Epithelial cell of esophagus (primary cell): ENCODE results near the gene CIB4.
"Not testable (repeated sequence)": the region's sequence is repeated elsewhere in the genome, so short reads cannot be mapped to it uniquely, and the experiment has no call there.

Source experiments
- DNase-seq: peaks from one replicate; pipeline ENCODE4 v3.0.0; 2010; ENCODE audit warnings: low read depth
- H3K4me3 ChIP-seq: 2 replicates; pipeline ENCODE4 v1.5.1; 2011; ENCODE audit warnings: mild to moderate bottlenecking, low read length, control low read depth
- TF ChIP-seq, protein P1 (sequence below): IDR thresholded peaks from 2 replicates; pipeline ENCODE4 v1.5.1; 2011; ENCODE audit warnings: low read depth, mild to moderate bottlenecking, low read length, control low read depth, inconsistent platforms; ENCODE audit not compliant: insufficient read depth; ENCODE audit errors: missing control alignments

The CIB4 gene

DNA sequence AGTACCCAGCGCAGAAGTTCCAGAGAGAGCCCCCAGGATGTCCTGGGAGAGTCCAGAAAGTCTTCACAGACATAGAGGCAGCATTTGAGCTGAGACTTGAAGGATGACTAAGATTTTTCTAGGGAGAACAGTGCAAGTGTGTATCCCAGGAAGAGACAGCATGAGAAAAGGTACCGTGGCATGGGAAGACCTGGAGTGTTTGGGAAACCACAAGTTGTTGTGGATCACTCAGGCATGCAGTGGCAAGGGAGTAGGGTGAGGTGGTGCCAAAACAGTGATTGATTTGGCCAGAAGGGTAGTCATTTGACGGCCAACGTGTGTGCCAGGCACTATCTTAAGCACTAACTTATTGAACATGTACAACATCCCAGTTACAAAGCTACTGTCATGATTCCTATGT lies 26.9 kb upstream of the CIB4 start:
- no peak for DNase-seq
- H3K4me3 ChIP-seq: no peak overlapping the region
- TF ChIP-seq, protein P1, sequence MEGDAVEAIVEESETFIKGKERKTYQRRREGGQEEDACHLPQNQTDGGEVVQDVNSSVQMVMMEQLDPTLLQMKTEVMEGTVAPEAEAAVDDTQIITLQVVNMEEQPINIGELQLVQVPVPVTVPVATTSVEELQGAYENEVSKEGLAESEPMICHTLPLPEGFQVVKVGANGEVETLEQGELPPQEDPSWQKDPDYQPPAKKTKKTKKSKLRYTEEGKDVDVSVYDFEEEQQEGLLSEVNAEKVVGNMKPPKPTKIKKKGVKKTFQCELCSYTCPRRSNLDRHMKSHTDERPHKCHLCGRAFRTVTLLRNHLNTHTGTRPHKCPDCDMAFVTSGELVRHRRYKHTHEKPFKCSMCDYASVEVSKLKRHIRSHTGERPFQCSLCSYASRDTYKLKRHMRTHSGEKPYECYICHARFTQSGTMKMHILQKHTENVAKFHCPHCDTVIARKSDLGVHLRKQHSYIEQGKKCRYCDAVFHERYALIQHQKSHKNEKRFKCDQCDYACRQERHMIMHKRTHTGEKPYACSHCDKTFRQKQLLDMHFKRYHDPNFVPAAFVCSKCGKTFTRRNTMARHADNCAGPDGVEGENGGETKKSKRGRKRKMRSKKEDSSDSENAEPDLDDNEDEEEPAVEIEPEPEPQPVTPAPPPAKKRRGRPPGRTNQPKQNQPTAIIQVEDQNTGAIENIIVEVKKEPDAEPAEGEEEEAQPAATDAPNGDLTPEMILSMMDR: no peak

DNA sequence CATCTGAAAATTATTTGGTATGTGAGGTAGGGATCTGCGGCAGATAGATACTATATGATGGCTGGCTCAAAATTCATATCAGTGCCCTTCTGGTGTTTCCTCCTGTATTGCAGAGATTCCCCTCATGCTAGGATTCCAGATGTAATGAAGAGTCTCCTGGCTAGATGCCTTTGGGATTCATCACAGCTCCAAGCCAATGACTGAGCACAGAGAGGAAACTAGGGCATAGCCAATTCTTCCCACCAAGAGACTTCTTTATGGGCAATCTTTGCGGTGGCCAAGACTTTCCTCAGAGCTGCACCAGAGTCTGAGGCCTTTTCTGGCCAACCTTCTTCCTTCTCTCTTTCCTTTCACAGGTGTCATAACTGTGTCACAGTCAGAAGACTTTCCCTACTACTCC lies 25.5 kb upstream of the CIB4 start:
- DNase-seq: no peak
- no peak overlapping the region for H3K4me3 ChIP-seq
- TF ChIP-seq, protein P1: no peak

DNA sequence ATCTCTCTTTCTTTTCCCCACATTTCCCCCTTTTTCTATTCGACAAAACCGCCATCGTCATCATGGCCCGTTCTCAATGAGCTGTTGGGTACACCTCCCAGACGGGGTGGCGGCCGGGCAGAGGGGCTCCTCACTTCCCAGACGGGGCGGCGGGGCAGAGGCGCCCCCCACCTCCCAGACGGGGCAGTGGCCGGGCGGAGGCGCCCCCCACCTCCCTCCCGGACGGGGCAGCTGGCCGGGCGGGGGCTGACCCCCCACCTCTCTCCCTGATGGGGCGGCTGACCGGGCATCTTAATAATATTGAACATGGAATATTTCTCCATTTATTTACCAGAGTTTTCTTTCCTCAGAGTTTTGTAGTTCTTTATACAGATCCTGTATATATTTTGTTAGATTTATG lies 24.1 kb upstream of the CIB4 start:
- H3K4me3 ChIP-seq: not testable (repeated sequence)

DNA sequence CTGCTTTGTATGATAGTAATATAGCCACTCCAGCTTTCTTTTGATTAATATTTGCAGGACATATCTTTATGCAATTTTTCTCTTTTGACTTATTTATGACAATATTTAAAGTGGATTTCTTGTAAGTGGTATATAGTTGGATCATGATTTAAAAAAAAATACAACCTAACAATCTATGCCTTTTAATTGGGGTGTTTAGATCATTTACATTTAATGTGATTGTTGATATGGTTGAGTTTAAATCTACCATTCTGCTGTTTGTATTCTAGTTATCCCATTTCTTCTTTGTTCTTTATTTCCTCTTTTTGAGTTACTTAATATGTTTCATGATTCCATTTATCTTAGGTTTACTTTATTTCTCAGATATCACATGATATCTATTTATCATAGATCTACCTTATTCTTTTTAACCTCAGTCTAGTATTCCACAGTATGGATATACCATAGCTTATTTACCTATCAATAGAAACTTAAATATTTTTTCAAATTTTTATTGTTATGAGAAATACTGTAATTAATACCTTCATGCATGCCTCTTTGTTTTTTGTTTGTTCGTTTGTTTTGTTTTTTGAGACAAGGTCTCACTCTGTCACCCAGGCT lies 19.3 kb upstream of the CIB4 start:
- H3K4me3 ChIP-seq: no peak overlapping the region
- DNase-seq: no peak
- TF ChIP-seq, protein P1: no peak

More for the DNA sequence above, 24.1 kb upstream of the CIB4 start:
- DNase-seq: not testable (repeated sequence)

DNA sequence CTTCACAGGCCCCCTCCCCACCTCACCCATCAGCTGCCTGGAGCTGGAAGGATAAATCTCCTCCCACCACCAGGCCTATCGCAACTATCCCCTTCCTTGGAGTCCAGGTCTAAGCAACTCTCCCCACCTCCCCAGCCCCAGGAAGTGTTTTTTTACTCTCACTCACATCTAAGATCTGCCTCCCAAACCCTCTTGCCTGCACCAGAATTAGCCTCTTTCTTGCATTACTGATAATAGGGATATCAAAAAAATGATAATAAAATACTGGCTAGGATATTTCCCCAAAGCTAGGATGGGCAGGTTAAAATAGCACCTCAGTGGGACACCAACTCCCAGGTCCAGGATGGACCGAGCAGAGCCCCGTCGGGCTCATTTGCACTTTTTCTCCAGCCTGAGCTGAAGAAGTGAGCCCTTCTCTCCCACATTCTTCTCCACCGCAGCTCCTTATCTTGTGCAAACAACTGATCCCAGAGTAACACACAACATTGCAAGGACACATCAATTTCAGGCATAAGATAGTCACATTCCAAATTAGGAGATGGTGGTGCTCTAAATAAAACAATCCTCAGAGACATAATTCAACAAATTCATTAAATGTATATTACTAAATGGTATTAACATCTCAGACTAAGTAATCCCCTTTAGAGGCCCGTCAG lies 17.7 kb upstream of the CIB4 start:
- TF ChIP-seq, protein P1: no peak
- DNase-seq: no peak
- H3K4me3 ChIP-seq: no peak overlapping the region

DNA sequence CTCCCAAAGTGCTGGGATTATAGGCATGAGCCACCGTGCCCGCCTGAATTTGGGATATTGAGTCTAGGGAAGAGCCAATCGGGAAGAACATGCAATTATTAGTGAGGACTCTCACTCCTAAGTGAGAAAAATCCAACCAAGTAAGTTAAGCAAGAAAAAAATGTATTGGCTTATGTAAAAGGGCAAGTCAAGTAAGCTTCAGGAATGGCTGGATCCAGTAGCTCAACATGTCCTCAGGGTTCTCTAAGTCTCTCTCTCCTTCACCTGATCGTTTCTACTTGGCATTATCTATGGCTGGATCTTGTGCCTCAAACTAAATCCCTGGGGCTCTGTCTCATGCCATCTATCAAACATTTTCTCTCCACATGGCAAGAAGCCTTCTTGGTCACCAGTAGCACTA lies 16.1 kb upstream of the CIB4 start:
- TF ChIP-seq, protein P1: no peak
- no peak overlapping the region for H3K4me3 ChIP-seq
- DNase-seq: no peak

DNA sequence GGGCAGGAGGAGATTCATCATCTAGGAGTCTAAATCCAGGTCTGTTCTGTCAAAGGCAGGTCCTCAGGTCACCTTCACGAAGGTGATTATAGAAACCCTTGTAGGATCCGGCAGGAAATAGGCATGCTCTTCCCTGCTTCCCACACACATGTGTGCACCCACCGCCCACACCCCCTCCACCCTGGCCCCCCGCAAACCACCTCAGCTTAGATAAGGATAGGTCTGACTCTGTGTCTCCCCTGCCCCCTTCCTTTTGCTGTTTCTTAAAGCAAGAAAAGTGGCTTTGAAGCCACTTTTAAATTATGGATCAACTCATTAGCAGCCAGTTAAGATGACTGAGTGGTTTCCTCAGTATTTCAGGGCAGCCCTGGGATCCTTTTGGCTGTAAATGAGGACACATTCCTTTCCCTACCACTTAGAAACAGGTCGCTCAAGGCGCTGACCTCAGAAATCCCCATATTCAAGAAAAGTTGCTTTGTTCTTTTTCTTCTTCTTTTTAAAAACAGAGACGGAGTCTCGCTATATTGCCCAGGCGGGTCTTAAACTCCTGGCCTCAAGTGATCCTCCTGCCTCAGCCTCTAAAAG lies 14.5 kb upstream of the CIB4 start:
- TF ChIP-seq, protein P1: no peak
- no peak for DNase-seq
- no peak overlapping the region for H3K4me3 ChIP-seq

DNA sequence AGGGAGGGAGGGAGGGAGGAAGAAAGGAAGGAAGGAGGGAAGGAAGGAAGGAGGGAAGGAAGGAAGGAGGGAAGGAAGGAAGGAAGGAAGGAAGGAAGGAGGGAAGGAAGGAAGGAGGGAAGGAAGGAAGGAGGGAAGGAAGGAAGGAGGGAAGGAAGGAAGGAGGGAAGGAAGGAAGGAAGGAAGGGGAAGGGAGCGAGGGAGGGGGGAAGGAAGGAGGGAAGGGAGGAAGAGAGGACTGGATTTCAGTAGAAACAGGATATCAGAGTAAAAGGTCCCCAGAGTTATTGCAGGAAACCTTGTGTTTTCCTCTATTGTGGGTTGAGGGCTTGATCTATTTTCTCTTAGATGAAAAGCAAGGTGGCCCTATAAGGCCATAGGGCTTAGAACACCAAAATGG lies 14.0 kb upstream of the CIB4 start:
- H3K4me3 ChIP-seq, DNase-seq: not testable (repeated sequence)
